ENCODE measurements around the gene SNPH. TPM values are rescaled to one million over a fixed set of nuclear protein-coding genes. Genes with fewer than 3 reads are reported as not detected.

Gene SNPH
- total RNA-seq, 1 experiment from 2014 or later = 2.0 TPM

- H3K4me3 Mint-ChIP-seq (ENCODE audit: low read depth, unreplicated experiment) = no peak overlapping the region
- TF ChIP-seq CTCF (IDR thresholded peaks at IDR 0.05; ENCODE audit: unreplicated experiment) = no peak
- H3K27me3 Mint-ChIP-seq (ENCODE audit: unreplicated experiment) = peaks cover 31% of the 10 kb centered on the region
- CTCF ChIA-PET = interaction anchor here (0.6 kb wide), 1 partner anchor 245 kb away, joined by 3 read pairs; no protein-coding TSS in a partner anchor
- H3K36me3 Mint-ChIP-seq (ENCODE audit: insufficient read depth, unreplicated experiment) = peaks cover 4% of the 10 kb centered on the region
- H3K4me1 Mint-ChIP-seq (ENCODE audit: low read depth, unreplicated experiment) = peaks cover 9% of the 10 kb centered on the region
- intact Hi-C loops (cut with micrococcal nuclease; ENCODE audit: unreplicated experiment) = no loop called here
- DNase-seq = no peak
- no TSS peak for BruUV-seq (replicated peaks)
- no peak overlapping the region for H3K27ac Mint-ChIP-seq (ENCODE audit: unreplicated experiment)
- H3K9me3 Mint-ChIP-seq (ENCODE audit: low read depth, unreplicated experiment) = no peaks in the 10 kb centered on the region
Measured at GRCh38 chr20:1282966-1283365, 16.9 kb downstream of the SNPH start.

DNA sequence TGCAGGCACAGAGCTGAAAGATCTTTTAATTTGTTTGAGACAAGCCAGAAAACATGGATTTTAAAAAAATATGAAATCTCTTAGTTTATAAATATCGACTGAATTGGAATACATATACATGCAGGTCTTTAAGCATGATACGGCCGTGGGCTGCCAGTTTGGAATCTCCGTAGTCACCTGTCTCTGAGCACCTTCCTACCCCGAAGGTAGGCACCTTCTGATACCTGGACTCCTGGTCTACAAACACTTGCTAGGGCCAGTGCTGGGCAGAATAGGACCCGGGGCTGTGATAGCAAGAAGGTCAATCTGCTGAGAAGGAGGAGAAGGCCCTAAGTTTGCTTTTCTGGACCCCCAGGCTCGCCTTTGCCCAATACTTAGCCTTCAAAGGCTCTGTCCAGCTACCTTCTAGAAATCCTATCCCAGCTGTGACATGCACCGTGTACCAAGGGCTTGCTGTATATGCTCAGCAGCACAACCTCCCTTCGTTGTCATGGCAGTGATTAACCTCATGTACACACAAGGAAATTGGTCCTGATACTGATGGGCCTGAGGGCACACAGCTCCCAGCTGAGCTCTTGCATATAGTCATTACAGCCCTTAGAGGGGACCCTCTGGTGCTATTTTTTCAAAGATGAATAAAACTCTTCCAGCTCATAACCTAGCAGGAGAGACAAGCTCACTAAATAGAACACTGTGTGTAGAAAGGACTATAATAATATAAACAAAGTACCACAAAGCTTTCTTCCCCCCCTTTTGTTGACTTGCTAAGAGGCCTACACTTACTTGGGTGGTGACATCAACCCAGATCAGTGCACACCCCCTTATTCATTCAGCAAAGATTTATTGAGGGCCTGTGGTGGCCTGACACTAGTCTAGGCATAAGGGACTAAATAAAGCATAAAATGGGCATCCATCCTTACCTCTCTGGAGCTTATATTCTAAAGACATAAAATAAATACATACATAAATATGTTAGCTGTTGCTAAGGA, 17.7 kb downstream of the SNPH start:
- CTCF ChIA-PET = no interaction called here
- no peak for DNase-seq
- no peaks in the 10 kb centered on the region for H3K9me3 Mint-ChIP-seq (ENCODE audit: low read depth, unreplicated experiment)
- H3K4me3 Mint-ChIP-seq (ENCODE audit: low read depth, unreplicated experiment) = no peak overlapping the region
- peaks cover 9% of the 10 kb centered on the region for H3K4me1 Mint-ChIP-seq (ENCODE audit: low read depth, unreplicated experiment)
- no peak overlapping the region for H3K27ac Mint-ChIP-seq (ENCODE audit: unreplicated experiment)
- no TSS peak for BruUV-seq (replicated peaks)
- H3K36me3 Mint-ChIP-seq (ENCODE audit: insufficient read depth, unreplicated experiment) = peaks cover 4% of the 10 kb centered on the region
- intact Hi-C loops (cut with micrococcal nuclease; ENCODE audit: unreplicated experiment) = no loop called here
- peaks cover 31% of the 10 kb centered on the region for H3K27me3 Mint-ChIP-seq (ENCODE audit: unreplicated experiment)
- TF ChIP-seq CTCF (IDR thresholded peaks at IDR 0.05; ENCODE audit: unreplicated experiment) = no peak

DNA sequence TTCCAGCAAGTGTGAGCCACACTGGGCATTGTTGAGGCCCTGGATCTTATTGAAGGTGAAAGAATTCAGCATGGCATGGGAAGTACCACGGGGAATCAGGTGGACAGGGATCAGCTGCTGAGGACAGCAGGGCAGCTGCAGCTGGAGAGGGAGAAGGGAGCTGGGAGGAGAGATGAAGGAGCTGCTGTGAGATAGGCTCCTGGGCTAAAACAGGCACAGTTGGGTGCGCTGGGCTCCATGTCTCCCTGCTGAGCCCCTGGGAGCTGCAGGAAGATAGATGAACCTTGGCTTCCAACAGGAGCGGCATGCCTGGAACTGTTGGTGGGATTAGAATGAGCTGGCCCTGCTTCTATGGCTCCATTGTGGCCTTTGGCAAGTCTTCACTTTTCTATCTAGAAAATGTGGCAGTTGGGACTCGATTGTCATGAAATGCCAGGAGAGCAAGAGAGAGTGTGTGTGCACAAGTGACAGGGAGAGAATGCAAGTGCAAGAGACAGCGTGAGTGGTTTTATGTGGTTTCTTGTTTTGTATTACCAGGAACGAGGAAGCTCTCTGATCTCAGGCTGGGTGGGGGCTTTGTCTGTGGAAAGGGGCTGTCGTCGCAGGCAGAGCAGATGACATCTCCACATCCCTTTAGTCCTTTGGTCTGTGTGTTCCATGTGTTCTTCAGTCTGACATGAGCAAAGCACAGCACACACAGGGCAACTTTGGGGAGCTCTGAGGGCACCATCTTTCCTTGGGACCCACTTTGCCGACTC, 20.4 kb downstream of the SNPH start:
- CTCF ChIA-PET = no interaction called here
- Mint-ChIP-seq H3K4me1 (ENCODE audit: low read depth, unreplicated experiment) (peaks cover 3% of the 10 kb centered on the region), H3K27ac (ENCODE audit: unreplicated experiment) (no peak overlapping the region), H3K9me3 (ENCODE audit: low read depth, unreplicated experiment) (no peaks in the 10 kb centered on the region), H3K27me3 (ENCODE audit: unreplicated experiment) (peaks cover 32% of the 10 kb centered on the region), H3K4me3 (ENCODE audit: low read depth, unreplicated experiment) (no peak overlapping the region), H3K36me3 (ENCODE audit: insufficient read depth, unreplicated experiment) (peaks cover 2% of the 10 kb centered on the region)
- no peak for DNase-seq
- intact Hi-C loops (cut with micrococcal nuclease; ENCODE audit: unreplicated experiment) = no loop called here
- no peak for TF ChIP-seq CTCF (IDR thresholded peaks at IDR 0.05; ENCODE audit: unreplicated experiment)
- BruUV-seq (replicated peaks) = no TSS peak

GRCh38 chr20:1287306-1287705, 21.2 kb downstream of the SNPH start:
- no peak for TF ChIP-seq CTCF (IDR thresholded peaks at IDR 0.05; ENCODE audit: unreplicated experiment)
- CTCF ChIA-PET = no interaction called here
- BruUV-seq (replicated peaks) = no TSS peak
- H3K4me1 Mint-ChIP-seq (ENCODE audit: low read depth, unreplicated experiment) = no peaks in the 10 kb centered on the region
- no peaks in the 10 kb centered on the region for H3K9me3 Mint-ChIP-seq (ENCODE audit: low read depth, unreplicated experiment)
- H3K36me3 Mint-ChIP-seq (ENCODE audit: insufficient read depth, unreplicated experiment) = peaks cover under 1% of the 10 kb centered on the region
- peaks cover 40% of the 10 kb centered on the region for H3K27me3 Mint-ChIP-seq (ENCODE audit: unreplicated experiment)
- H3K4me3 Mint-ChIP-seq (ENCODE audit: low read depth, unreplicated experiment) = no peak overlapping the region
- intact Hi-C loops (cut with micrococcal nuclease; ENCODE audit: unreplicated experiment) = no loop called here
- no peak overlapping the region for H3K27ac Mint-ChIP-seq (ENCODE audit: unreplicated experiment)
- no peak for DNase-seq

Data from Calu3 (cell line).